HG03354 (cell line): ENCODE data around the gene MAP3K20.
"Not testable (repeated sequence)": the region's sequence is repeated elsewhere in the genome, so short reads cannot be mapped to it uniquely, and the experiment has no call there.

ENCODE experiments used
- ATAC-seq: cut with Tn5 transposase; IDR thresholded peaks from one replicate; pipeline ENCODE4 v1.9.1; 2021; ENCODE audit warnings: mild to moderate bottlenecking; ENCODE audit not compliant: unreplicated experiment, poor library complexity, severe bottlenecking

Gene MAP3K20

DNA sequence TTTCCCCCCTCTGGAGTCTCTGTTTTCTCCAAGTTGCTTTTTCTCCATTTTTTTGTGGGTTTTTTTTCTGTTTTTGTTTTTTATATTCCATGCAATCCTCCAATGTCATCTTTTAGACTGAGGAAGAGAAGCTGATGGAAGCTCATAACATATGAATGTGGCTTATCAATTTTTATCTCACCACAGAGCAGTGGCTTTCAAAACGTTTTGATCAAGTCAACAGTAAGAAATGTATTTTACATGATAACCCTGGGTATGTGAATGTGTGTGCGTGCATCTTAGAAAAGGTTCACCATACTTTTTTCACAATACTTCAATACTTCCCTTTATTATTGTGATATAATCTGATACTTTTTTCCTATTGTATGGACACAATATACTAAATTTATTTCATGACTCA lies 214.4 kb downstream of the MAP3K20 start:
- no peak for ATAC-seq

DNA sequence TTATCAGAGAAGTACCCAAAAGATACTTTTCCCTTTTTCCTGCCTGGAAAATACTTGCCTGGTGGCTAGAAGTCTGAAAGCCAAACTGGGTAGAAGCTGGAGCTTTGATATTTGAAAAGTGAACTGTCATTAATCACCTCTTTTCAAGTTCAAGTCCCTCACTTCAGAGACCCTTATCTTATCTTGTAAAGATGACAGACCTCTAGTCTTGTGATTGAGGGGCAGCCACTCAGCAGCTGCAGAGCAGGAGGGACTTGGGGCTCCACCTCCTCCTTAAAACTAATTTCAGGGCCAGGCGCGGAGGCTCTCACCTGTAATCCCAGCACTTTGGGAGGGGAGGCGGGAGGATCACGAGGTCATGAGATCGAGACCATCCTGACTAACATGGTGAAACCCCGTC lies 214.9 kb downstream of the MAP3K20 start:
- ATAC-seq = no peak

DNA sequence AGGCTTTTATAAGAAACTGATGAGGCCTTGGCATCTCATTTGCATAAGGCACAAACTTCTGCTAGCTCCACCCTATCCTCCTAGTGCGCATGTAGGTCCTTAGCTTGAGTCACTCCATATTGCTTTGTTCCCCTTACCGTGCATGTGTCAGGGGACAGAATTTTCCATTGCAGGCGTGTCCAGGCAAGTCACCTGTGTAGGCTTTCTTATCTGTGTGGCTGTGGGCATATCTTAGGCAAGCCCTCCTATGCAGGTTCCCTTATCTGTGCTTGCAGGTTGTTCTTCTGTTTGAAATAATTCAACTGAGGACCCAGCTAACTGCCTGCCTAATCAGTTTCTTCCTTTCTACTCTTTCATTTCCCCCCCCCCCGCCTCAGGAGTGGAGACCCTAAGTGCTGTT lies 215.8 kb downstream of the MAP3K20 start:
- no peak for ATAC-seq

DNA sequence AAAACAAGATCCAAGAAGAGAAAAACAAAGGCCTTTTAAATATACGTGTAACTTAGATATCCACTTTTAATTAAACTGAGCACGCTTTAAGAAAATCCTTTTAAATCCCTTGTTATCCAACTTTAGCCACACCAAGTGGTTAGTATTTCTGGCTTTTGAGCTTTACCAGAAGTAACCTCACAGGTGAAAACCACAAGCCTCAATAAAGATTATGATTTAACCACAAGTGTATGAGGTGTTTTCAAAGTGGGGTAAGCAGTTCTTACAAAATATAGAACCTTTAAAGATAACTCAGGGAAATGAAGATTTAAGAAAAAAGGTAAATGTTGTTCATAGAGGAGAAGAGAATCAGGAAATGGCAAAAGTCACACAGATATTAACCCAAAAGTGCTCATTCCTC lies 220.6 kb downstream of the MAP3K20 start:
- ATAC-seq = no peak

DNA sequence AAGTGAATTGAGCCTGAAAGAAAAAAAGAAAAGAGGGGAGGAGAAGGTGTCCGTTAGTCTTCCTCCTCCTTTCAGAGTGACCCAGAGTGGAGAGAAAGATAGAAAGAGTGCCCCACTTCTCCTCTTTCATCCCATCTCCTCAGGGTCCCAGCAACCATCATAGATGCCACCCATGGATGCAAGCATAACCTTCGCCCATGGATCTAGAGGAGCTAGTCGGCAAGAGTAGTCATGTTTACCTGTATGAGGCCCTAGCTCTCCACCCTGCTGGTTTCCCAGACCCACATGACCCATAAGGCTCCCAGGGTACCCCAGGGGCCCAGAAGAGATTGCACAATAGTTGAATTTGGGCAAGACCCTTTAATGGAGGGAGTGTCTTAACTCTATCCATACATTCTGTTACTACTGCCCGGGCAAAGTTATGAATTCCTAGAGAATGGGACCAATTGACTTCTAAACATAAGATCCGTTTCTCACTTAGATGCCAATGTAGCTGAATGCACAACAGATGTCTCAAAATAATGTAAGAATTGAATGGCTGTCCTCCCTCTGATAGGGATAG lies 223.0 kb downstream of the MAP3K20 start:
- no peak for ATAC-seq

DNA sequence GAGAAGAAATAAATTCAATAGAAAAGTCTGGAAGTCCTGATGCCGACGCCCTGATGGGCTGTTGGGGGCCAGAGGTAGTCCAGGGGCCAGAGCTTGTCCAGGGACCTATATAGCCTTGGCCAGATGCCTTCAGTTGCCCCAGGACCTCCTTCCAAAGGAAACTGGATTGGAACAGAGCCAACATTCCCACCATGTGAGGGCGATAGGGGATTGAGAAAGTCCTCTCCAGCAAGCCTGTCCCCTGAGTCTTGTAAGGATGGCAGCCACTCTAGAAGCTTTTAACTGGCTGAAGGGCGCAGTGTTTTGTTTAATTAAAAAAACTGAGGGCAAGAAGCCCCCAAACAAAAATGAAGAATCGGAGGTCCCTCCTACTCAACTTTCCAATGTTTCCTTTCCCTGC lies 224.1 kb downstream of the MAP3K20 start:
- no peak for ATAC-seq

DNA sequence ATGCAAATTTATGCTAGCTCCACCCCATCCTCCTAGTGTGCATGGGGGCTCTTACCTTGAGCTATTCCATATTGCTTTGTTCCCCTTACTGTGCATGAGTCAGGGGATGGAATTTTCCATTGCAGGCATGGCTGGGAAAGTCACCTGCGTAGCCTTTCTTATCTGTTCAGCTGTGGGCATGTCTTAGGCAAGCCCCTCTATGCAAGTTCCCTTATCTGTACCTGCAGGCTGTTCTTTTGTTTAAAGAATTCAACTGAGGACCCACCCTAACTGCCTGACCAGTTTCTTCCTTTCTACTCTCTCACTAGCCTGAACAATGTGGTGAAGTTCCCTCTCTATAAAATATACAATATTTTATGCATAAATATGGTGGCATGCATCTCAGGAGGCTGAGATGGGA lies 224.8 kb downstream of the MAP3K20 start:
- no peak for ATAC-seq

DNA sequence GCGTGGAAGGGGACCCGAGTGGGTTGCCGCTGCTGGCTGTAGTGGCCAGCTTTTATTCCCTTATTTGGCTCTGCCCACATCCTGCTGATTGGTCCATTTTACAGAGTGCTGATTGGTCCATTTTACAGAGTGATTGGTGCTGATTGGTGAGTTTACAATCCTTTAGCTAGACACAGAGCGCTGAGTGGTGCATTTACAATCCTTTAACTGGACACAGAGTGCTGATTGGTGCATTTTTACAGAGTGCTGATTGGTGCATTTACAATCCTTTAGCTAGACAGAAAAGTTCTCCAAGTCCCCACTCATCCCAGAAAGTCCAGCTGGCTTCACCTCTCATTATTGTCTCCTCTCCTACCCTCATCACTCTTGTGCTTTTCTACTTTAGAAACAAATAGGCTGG lies 225.9 kb downstream of the MAP3K20 start:
- ATAC-seq = not testable (repeated sequence)

DNA sequence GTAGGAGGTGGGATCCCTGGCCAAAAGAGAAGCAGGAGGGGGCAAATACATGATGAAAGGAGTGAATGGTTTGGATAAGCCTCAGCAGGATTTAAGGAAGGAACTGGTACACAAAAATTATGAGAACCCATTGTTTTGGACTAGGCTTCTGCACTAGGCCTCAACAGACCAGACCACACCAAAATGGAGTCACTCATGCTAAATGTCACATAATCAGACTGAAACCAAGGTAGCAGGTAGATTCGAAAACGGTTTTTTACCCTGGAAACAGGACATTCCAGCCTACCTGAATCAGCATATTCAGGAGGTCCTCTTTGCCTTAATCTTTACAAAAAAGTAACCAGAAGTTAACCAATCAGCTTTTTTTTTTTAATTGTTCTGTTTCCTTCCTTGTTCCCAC lies 229.7 kb downstream of the MAP3K20 start:
- no peak for ATAC-seq

DNA sequence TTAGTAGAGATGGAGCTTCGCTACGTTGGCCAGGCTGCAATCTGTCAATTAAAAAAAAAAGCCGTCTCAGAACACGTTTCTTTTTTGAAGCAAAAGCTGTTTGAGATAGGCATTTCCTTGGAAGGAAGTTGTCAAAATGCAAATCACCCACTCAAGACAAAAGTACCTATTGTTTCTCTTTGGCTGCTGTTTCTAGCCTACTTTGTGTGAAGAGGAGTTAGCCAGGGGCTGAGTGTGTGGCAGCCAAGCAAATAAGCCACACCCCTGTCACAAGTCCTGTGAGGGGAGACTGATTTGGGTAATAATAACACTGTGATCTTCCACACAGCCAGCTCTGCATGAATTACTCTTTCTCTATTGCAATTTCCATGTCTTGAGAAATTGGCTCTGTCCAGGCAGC lies 231.6 kb downstream of the MAP3K20 start:
- ATAC-seq = peak; percentile 90

DNA sequence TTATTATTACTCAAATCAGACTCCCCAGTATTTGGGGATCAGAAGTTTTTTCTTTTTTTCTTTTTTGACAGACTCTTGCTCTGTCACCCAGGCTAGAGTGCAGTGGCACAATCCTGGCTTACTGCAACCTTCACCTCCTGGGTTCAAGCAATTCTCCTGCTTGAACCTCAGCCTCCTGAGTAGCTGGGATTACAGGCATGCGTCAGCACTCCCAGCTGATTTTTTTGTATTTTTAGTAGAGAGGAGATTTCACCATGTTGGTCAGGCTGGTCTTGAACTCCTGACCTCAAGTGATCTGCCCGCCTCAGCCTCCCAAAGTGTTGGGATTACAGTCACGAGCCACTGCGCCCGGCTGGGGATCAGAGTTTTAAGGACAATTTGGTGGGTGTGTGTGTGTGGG lies 233.7 kb downstream of the MAP3K20 start:
- not testable (repeated sequence) for ATAC-seq

DNA sequence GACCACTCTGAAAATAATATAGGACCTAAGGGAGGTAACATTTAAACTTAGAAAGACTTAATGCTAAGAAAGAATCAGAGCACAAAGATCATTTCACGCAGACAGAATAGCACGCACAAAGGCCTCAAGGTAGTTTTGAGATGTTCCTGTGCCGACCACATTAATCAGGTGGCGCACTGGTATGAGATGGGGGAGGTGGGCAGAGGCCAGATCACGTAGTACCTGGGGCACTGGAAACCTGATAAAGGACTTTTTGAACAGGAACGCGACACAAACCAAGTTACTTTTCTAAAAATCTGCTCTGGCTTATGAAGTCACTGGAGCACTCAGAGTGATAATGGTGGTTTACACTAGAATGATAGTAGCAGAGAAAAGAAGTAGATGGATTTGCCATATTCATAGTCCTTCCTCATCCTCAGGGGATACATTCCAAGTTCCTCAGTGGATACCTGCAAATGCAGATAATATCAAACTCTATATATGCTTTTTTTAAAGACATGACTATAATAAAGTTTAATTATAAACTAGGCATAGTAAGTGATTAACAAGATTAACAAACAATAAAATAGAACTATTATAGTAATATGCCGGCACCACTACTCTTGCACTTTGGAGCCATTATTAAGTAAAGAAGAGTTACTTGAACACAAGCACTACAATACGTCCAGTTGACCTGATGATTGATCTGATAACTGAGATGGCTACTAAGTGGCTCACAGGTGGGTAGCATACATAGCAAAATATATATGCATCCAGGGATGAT lies 236.4 kb downstream of the MAP3K20 start:
- no peak for ATAC-seq
